GM23338 (cell line): ENCODE results near the gene DBT. TPM values are rescaled to one million over a fixed set of nuclear protein-coding genes. Genes with fewer than 3 reads are reported as not detected.

Experiments
- ATAC-seq: fragments of 200-7000 bp; cut with Tn5 transposase; 3 replicates; pipeline ENCODE4 v1.9.1; 2020
- DNase-seq: peaks from one replicate; pipeline ENCODE4 v3.0.0-alpha.2; 2015; ENCODE audit warnings: low spot score
- H2AFZ ChIP-seq: fragments of 200-600 bp; sonication (generic); 2 replicates; pipeline ENCODE4 v1.8.0; 2016; ENCODE audit warnings: antibody characterized with exemption, mild to moderate bottlenecking, moderate library complexity
- H3F3A ChIP-seq: fragments of 200-600 bp; sonication (generic); replicated peaks from 2 replicates; pipeline ENCODE4 v1.8.0; 2017; ENCODE audit warnings: antibody characterized with exemption, mixed run types, low read depth
- H3K27ac ChIP-seq: fragments of 200-600 bp; sonication (generic); 2 replicates; pipeline ENCODE4 v1.6.1; 2016; ENCODE audit warnings: low read depth
- H3K27me3 ChIP-seq: fragments of 200-600 bp; sonication (generic); 2 replicates; pipeline ENCODE4 v1.8.0; 2016; ENCODE audit warnings: mild to moderate bottlenecking, mixed run types, moderate library complexity; ENCODE audit not compliant: insufficient read depth
- H3K36me3 ChIP-seq: fragments of 200-600 bp; sonication (generic); 2 replicates; pipeline ENCODE4 v1.8.0; 2016; ENCODE audit warnings: mild to moderate bottlenecking; ENCODE audit not compliant: insufficient read depth
- H3K4me1 ChIP-seq: fragments of 200-600 bp; sonication (generic); 2 replicates; pipeline ENCODE4 v1.8.0; 2016; ENCODE audit warnings: mild to moderate bottlenecking, moderate library complexity; ENCODE audit not compliant: insufficient read depth
- H3K4me2 ChIP-seq: fragments of 200-600 bp; sonication (generic); 2 replicates; pipeline ENCODE4 v1.7.1; 2017; ENCODE audit warnings: mixed run types
- H3K4me3 ChIP-seq: fragments of 200-600 bp; sonication (generic); 2 replicates; pipeline ENCODE4 v1.6.1; 2016; ENCODE audit warnings: mixed run types
- H3K79me2 ChIP-seq: fragments of 200-600 bp; sonication (generic); replicated peaks from 2 replicates; pipeline ENCODE4 v1.8.0; 2017; ENCODE audit warnings: mild to moderate bottlenecking; ENCODE audit not compliant: insufficient read depth
- H3K9me2 ChIP-seq: fragments of 200-600 bp; sonication (generic); 2 replicates; pipeline ENCODE4 v1.8.0; 2017; ENCODE audit not compliant: insufficient read depth
- H4K20me1 ChIP-seq: fragments of 200-600 bp; sonication (generic); replicated peaks from 2 replicates; pipeline ENCODE4 v1.8.0; 2017; ENCODE audit warnings: mild to moderate bottlenecking; ENCODE audit not compliant: insufficient read depth
- H3K27ac Mint-ChIP-seq: 2 replicates; pipeline ENCODE4 v1.8.0; 2020; ENCODE audit warnings: inconsistent platforms, mild to moderate bottlenecking, moderate library complexity, mixed read lengths
- H3K27me3 Mint-ChIP-seq: 3 replicates; pipeline ENCODE4 v1.8.0; 2022; ENCODE audit warnings: low read depth, mild to moderate bottlenecking, moderate library complexity, mixed read lengths, inconsistent platforms; ENCODE audit not compliant: insufficient read depth, poor library complexity
- H3K36me3 Mint-ChIP-seq: 3 replicates; pipeline ENCODE4 v1.8.0; 2021; ENCODE audit warnings: low read depth, mild to moderate bottlenecking, inconsistent platforms, moderate library complexity, mixed read lengths
- H3K4me1 Mint-ChIP-seq: 3 replicates; pipeline ENCODE4 v1.8.0; 2020; ENCODE audit warnings: mild to moderate bottlenecking, inconsistent platforms, mixed read lengths
- H3K4me3 Mint-ChIP-seq: 3 replicates; pipeline ENCODE4 v1.8.0; 2021; ENCODE audit warnings: moderate library complexity, mild to moderate bottlenecking, inconsistent platforms, mixed read lengths
- H3K9me3 Mint-ChIP-seq: 3 replicates; pipeline ENCODE4 v1.8.0; 2020; ENCODE audit warnings: moderate library complexity, mild to moderate bottlenecking, inconsistent platforms, mixed read lengths
- CREB1 ChIP-seq: fragments of 250-450 bp; sonication (Bioruptor Pico); IDR thresholded peaks from 2 replicates; pipeline ENCODE4 v1.5.0; 2020; ENCODE audit warnings: low read depth, mild to moderate bottlenecking, moderate library complexity
- CTCF ChIP-seq, 2 experiments: fragments of 200-600 bp in 1 of 2; sonication (generic) in 1 of 2; conservative IDR thresholded peaks; 2 replicates each; pipeline versions ENCODE4 v1.5.1 to v1.6.1; 2016 to 2017; ENCODE audit warnings: antibody characterized with exemption in 2 of 2, low read depth in 2 of 2, mild to moderate bottlenecking in 2 of 2, moderate library complexity in 1 of 2
- ETS1 ChIP-seq: IDR thresholded peaks from 2 replicates; pipeline ENCODE4 v1.6.1; 2016; ENCODE audit warnings: antibody characterized with exemption
- EZH2 ChIP-seq: fragments of 200-600 bp; sonication (generic); IDR thresholded peaks from one replicate; pipeline ENCODE4 v1.8.0; 2017; ENCODE audit warnings: antibody characterized with exemption, mild to moderate bottlenecking, low read depth; ENCODE audit not compliant: unreplicated experiment
- EZH2phosphoT487 ChIP-seq: fragments of 200-600 bp; sonication (generic); IDR thresholded peaks from one replicate; pipeline ENCODE4 v1.8.1; 2018; ENCODE audit warnings: antibody characterized with exemption; ENCODE audit not compliant: unreplicated experiment
- JUNB ChIP-seq: IDR thresholded peaks from one replicate; pipeline ENCODE4 v1.6.1; 2016; ENCODE audit warnings: antibody characterized with exemption; ENCODE audit not compliant: unreplicated experiment
- NANOG ChIP-seq: IDR thresholded peaks from 2 replicates; pipeline ENCODE4 v1.6.1; 2016; ENCODE audit warnings: antibody characterized with exemption, borderline replicate concordance
- POLR2AphosphoS5 ChIP-seq: IDR thresholded peaks from 2 replicates; pipeline ENCODE4 v1.6.1; 2016; ENCODE audit warnings: antibody characterized with exemption, low read depth
- REST ChIP-seq: IDR thresholded peaks from one replicate; pipeline ENCODE4 v1.6.1; 2018; ENCODE audit warnings: antibody characterized with exemption; ENCODE audit not compliant: unreplicated experiment
- STAT1 ChIP-seq: IDR thresholded peaks from one replicate; pipeline ENCODE4 v1.6.1; 2016; ENCODE audit warnings: antibody characterized with exemption; ENCODE audit not compliant: unreplicated experiment
- ZNF114 ChIP-seq: fragments of 250-450 bp; sonication (Bioruptor Pico); IDR thresholded peaks from 2 replicates; pipeline ENCODE4 v1.5.0; 2020; ENCODE audit warnings: mild to moderate bottlenecking, moderate library complexity
- ZNF331 ChIP-seq: fragments of 250-450 bp; sonication (Bioruptor Pico); IDR thresholded peaks from 2 replicates; pipeline ENCODE4 v1.5.0; 2020; ENCODE audit warnings: low read depth, mild to moderate bottlenecking, moderate library complexity
- ZNF462 ChIP-seq: fragments of 250-450 bp; sonication (Bioruptor Pico); IDR thresholded peaks from 2 replicates; pipeline ENCODE4 v1.5.0; 2020; ENCODE audit warnings: mild to moderate bottlenecking, moderate library complexity
- polyA plus RNA-seq: library from polyadenylated mRNA; unstranded; fragments of >200 nt; fragmentation: Nextera tagmentation; extraction: Ambion mirVana; gene quantifications from 2 replicates; pipeline ENCODE4 v1.2.1, GENCODE V29; 2016
- total RNA-seq: library from RNA; depleted of rRNA; stranded (reverse); fragments of >200 nt; shearing (Covaris generic); gene quantifications from 2 replicates; pipeline ENCODE4 v1.2.3, GENCODE V29; 2014

Gene DBT
- total and polyA plus RNA-seq, 2 experiments from 2014 or later, result 8.1 to 14.7 TPM

GRCh38 chr1:100184536-100184935 lies 65.1 kb downstream of the DBT start:
- no peaks in the 10 kb centered on the region for H3K79me2 ChIP-seq
- H3K4me1 Mint-ChIP-seq, result no peaks in the 10 kb centered on the region
- ATAC-seq, result no peak
- no peaks in the 10 kb centered on the region for H3K27me3 ChIP-seq
- no peaks in the 10 kb centered on the region for H3K36me3 ChIP-seq
- TF ChIP-seq CREB1, result no peak
- TF ChIP-seq REST, result no peak
- TF ChIP-seq JUNB, result no peak
- TF ChIP-seq ZNF331 (CRISPR knock-in tag), result no peak
- TF ChIP-seq EZH2phosphoT487, result no peak
- no peak for TF ChIP-seq POLR2AphosphoS5
- TF ChIP-seq NANOG, result no peak
- no peak for TF ChIP-seq ZNF114 (CRISPR knock-in tag)
- no peak for TF ChIP-seq ETS1
- TF ChIP-seq STAT1, result no peak
- no peak for TF ChIP-seq EZH2
- no peak for TF ChIP-seq CTCF (conservative IDR thresholded peaks at IDR 0.05; ENCODE audit: low read depth in 2 of 2)
- TF ChIP-seq ZNF462 (CRISPR knock-in tag), result no peak
- no peak overlapping the region for H3K27ac ChIP-seq
- H2AFZ ChIP-seq, result no peak overlapping the region
- DNase-seq, result no peak
- H3K4me3 ChIP-seq, result no peak overlapping the region
- no peaks in the 10 kb centered on the region for H3F3A ChIP-seq
- H3K9me2 ChIP-seq, result no peaks in the 10 kb centered on the region
- H3K4me3 Mint-ChIP-seq, result no peak overlapping the region
- no peaks in the 10 kb centered on the region for H4K20me1 ChIP-seq
- no peak overlapping the region for H3K4me2 ChIP-seq
- no peaks in the 10 kb centered on the region for H3K4me1 ChIP-seq
- H3K27me3 Mint-ChIP-seq, result peaks cover 1% of the 10 kb centered on the region
- no peak overlapping the region for H3K27ac Mint-ChIP-seq
- H3K9me3 Mint-ChIP-seq, result no peaks in the 10 kb centered on the region
- no peaks in the 10 kb centered on the region for H3K36me3 Mint-ChIP-seq
